Measurements from ENCODE around the gene TMPRSS3. TPM values are rescaled to one million over a fixed set of nuclear protein-coding genes. Genes with fewer than 3 reads are reported as not detected.

The TMPRSS3 gene
- total RNA-seq, 1 donor from 2014 or later, result 4.1 TPM

DNA sequence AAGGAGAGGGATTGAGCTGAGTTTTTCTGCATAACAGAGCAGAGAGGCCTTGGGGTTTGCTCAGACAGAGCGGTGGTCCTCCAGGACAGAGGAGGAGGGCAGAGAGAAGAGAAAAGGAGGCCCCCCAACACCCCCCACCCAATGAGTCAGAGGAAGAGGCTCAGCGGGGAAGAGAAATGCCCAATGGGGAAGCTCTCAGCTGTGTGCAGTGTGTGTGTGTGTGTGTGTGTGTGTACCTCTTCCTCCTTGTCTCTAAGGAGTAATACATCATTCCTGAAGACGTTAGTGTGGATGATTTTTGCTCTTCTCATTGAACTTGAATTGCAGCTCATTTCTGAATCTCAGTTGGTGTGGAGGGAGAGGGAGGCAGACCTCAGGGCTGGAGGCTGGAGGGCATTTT lies 8.7 kb downstream of the TMPRSS3 start:
- Histone ChIP-seq H3K27me3 (no peaks in the 10 kb centered on the region), H3K9me3 (no peaks in the 10 kb centered on the region), H3K36me3 (no peaks in the 10 kb centered on the region), H3K27ac (no peak overlapping the region), H3K4me1 (no peaks in the 10 kb centered on the region), H3K4me3 (no peak overlapping the region)
- ATAC-seq, result peak; percentile 32
- intact Hi-C loops (cut with DNase I), result no loop called here
- TF ChIP-seq, protein P1, sequence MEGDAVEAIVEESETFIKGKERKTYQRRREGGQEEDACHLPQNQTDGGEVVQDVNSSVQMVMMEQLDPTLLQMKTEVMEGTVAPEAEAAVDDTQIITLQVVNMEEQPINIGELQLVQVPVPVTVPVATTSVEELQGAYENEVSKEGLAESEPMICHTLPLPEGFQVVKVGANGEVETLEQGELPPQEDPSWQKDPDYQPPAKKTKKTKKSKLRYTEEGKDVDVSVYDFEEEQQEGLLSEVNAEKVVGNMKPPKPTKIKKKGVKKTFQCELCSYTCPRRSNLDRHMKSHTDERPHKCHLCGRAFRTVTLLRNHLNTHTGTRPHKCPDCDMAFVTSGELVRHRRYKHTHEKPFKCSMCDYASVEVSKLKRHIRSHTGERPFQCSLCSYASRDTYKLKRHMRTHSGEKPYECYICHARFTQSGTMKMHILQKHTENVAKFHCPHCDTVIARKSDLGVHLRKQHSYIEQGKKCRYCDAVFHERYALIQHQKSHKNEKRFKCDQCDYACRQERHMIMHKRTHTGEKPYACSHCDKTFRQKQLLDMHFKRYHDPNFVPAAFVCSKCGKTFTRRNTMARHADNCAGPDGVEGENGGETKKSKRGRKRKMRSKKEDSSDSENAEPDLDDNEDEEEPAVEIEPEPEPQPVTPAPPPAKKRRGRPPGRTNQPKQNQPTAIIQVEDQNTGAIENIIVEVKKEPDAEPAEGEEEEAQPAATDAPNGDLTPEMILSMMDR (IDR thresholded peaks at IDR 0.05), result no peak
- peak; percentile 30 for DNase-seq

DNA sequence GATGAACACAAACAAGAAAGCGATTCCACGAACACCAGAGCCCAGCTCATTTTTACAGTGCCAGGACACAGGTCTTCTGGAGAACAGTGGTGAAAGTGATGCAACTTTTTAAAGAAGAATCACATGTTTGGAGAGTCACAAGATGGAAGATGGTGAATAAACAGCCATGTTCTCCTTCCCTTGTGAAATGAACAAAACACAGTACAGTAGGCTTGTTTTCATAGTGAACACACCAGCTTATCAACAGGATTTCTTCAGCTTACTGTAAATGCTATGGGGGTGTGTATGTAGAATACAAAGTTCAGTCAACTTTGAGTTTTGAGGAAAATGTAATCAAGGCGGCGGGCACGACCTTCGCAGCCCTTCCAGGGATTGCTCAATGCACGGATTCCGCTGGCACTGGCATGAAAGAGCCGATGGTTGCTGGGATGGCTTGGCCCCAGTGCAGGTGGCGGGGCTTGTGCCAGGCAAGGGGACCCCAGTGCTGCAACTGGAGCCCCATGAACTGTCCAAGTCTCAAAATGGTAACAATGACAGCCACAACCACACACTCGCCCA lies 9.7 kb downstream of the TMPRSS3 start:
- ATAC-seq (no peak), DNase-seq (peak; percentile 40)
- H3K36me3 ChIP-seq, result no peaks in the 10 kb centered on the region
- no peaks in the 10 kb centered on the region for H3K9me3 ChIP-seq
- intact Hi-C loops (cut with DNase I), result no loop called here
- no peak overlapping the region for H3K27ac ChIP-seq
- no peaks in the 10 kb centered on the region for H3K27me3 ChIP-seq
- H3K4me1 ChIP-seq, result no peaks in the 10 kb centered on the region
- TF ChIP-seq, protein P1 (IDR thresholded peaks at IDR 0.05), result no peak
- no peak overlapping the region for H3K4me3 ChIP-seq

DNA sequence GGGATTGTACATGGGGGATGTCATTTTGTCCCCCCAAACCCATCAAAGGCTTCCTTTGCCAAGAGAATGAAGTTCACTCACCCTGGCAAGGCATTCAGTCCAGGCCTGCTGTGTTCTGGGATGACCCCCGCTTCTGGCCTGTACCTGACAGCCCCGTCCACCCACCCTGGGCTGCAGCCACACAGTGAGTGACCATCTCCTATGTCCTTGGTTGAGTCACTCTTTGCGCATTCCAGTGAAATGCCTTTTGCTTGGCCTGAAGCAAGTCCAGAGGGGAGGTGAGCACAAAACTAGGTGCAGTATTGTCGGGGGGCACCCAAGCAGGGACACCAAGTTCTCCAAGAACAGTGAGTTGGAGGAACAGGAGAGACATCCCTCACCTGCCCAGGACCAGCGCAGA lies 10.2 kb downstream of the TMPRSS3 start:
- intact Hi-C loops (cut with DNase I), result no loop called here
- DNase-seq, result peak; percentile 37
- H3K4me1 ChIP-seq, result no peaks in the 10 kb centered on the region
- ATAC-seq, result no peak
- no peak overlapping the region for H3K4me3 ChIP-seq
- no peaks in the 10 kb centered on the region for H3K36me3 ChIP-seq
- TF ChIP-seq, protein P1 (IDR thresholded peaks at IDR 0.05), result no peak
- H3K27ac ChIP-seq, result no peak overlapping the region
- no peaks in the 10 kb centered on the region for H3K27me3 ChIP-seq
- H3K9me3 ChIP-seq, result no peaks in the 10 kb centered on the region

DNA sequence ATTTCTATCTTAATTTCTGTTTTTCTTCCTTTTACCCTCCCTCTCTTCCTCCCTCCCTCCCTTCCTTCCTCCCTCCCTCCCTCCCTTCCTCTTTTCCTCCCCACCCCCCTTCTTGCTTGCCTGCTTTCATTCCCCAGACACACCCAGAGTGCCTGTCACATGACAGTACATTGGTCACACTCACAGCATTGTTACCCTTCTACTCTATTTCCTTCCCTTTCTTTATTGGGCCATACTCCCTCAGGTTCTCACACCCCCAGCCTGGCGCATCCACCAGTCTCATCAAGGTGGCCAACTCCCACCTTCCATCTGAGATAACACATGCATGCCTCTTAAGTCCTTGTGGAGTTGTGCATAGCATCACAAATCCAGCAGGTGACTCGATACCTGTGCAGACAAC lies 10.9 kb downstream of the TMPRSS3 start:
- DNase-seq, result peak; percentile 25
- Histone ChIP-seq H3K4me1 (no peaks in the 10 kb centered on the region), H3K27me3 (no peaks in the 10 kb centered on the region), H3K9me3 (no peaks in the 10 kb centered on the region), H3K27ac (no peak overlapping the region), H3K4me3 (no peak overlapping the region), H3K36me3 (no peaks in the 10 kb centered on the region)
- TF ChIP-seq, protein P1 (IDR thresholded peaks at IDR 0.05), result no peak
- intact Hi-C loops (cut with DNase I), result no loop called here
- ATAC-seq, result peak; percentile 7

DNA sequence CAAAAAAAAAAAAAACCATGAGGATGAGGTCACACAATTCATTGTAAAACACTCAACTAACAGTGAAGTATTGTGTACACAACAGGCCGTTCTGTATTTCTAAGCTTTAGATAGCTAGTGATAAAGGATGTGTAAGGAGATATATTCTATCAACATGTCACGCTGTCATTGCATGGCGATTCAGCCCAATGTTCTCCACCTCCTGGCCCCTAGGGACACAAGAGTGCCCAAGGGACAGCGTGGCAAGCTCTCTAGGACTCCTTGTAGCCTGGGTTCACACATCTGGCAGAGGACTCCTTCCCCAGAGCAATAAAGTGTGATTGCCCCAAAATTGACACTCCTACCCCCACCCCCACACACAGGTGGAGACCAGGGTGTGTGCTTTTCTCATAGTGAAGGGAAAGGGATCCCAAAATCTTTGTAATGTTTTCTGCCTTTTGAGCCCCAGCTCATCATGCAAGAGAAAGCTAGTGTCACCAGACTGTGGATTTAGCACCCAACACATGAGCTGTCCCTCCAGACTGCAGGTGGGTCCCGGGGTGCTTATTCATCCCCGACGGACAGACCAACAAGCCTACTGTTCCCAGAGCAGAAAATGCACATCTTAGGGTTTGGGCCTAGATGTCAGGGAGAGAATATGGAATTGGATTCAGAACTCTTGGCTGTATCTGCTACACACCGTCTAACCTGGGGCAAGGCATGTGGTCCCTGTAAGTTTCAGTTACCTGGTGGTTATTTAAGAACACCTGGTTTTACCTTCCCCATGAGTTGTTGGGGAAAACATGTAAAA lies 11.5 kb downstream of the TMPRSS3 start:
- DNase-seq (no peak), ATAC-seq (no peak)
- H3K27ac ChIP-seq, result no peak overlapping the region
- H3K27me3 ChIP-seq, result no peaks in the 10 kb centered on the region
- intact Hi-C loops (cut with DNase I), result no loop called here
- TF ChIP-seq, protein P1 (IDR thresholded peaks at IDR 0.05), result no peak
- no peaks in the 10 kb centered on the region for H3K36me3 ChIP-seq
- H3K4me3 ChIP-seq, result no peak overlapping the region
- H3K4me1 ChIP-seq, result no peaks in the 10 kb centered on the region
- no peaks in the 10 kb centered on the region for H3K9me3 ChIP-seq

Measured in upper lobe of right lung (tissue), 1 donor.